HuH-7 (cell line): ENCODE data around the gene GPBAR1.

ENCODE experiments used
- DNase-seq: peaks from one replicate; pipeline ENCODE4 v3.0.0; 2011; ENCODE audit warnings: low spot score

GPBAR1 gene

GRCh38 chr2:218286570-218287459 lies 26.0 kb downstream of the GPBAR1 start:
- peak; percentile 88 for DNase-seq

GRCh38 chr2:218289639-218290315 lies 29.0 kb downstream of the GPBAR1 start:
- no peak for DNase-seq

- DNase-seq, result no peak
Measured at GRCh38 chr2:218290316-218291261, 29.8 kb downstream of the GPBAR1 start.

DNA sequence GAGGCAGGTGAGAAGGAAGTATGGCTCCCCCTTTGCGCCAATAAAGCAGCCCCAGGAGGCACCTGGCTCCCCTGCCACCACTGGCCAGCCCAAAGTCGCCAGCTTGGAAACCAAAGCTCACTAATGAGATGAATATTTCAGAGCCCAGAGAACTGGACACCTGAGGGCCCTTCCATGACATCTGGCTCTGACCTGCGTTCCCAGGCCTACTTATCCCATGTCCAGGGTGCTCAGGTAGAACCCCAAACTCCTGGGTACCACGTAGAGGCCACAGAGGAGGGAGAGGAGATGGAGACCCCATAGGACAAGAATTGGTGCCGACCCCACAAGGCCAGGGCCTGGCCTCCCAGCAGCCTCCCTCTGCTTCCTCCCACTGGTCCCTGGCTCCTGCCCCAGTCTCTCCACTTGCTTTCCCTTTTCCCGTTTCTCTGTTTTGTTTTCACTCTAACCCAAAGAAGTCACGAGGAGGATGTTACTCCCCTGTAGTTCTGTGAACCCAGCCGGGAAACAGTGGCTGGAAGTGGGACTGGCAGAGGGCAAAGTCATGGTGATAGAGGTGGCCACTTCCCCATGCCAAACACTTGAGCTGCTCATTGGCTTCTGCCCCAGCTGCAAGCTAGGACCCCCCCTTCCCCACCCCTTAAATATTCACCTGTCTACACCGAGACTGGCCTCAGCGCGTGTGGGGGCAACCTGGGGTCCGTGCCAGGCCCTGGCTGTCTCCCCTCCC lies 30.7 kb downstream of the GPBAR1 start:
- no peak for DNase-seq

DNA sequence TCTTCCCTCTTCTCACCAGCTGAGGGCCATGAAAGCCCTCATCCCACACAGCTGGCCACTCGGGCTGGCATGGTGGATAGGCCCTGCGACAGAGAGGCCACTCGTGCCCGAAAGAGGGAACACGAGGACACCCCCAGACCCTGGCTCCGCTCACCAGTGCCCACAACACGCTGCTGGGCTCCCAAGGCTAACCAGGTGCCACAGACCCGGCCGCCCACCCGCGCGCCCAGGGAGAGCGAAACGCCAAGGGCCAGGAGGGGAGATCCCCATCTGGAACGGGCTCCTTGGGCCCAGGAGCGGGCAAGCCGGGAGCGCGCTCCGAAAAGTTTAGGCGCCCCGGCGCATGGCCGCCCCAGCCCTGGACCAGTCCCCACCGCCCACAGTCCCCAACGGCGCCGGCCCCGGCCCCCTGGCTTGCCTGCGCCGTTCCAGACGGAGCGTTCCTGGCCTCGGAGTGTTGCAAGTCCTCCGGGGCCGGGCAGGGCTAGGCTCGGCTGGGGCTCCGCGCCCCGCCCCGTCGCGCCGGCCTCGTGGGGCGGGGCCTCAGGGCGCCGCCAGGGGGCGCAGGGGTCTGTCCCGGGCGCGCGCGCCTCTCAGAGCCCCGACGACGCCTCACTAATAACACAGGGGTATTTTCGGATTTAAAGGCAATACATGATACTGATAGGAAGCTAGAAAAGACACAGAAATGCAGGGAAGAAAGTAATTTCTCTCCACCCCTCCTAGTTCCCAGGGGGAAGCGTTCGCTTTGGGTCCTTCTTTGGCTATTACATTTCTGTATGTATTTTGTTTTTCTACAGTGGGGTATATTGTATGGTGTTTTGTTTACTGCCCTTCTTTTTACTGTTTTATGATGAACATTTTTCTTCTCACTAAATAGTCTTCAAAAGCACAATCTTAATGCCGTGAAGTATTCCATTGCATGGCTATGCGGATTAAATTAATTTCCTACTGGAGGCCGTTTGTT lies 31.5 kb downstream of the GPBAR1 start, which contains the start of gene TMBIM1:
Gene TMBIM1, minus strand, starts transcription at position 456 of the 967 bp plus-strand sequence. CDS start 10,362 bp downstream, outside the sequence.
- DNase-seq, result peak; percentile 86

- no peak for DNase-seq
Measured at GRCh38 chr2:218293715-218294429, 33.1 kb downstream of the GPBAR1 start.

- no peak for DNase-seq
Measured at GRCh38 chr2:218294430-218295022, 33.7 kb downstream of the GPBAR1 start.

DNA sequence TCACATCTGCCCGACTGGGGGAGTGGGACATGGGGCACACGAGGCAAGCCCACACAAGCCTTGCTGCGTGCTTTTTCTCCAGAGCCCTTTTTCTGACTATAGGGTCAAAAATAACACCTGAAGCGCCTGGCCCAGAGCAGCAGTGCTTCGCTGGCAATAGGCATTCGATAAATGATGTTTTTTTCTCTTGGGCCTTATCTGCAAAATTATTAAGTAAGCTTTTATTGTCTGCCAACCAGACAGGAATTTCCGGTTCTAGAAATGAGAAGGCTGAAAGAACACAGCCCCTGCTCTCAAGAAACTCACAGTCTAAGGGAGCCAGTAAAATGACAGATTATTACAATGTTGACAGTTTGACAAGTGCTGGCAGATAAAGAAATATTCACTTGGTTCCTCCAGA lies 34.2 kb downstream of the GPBAR1 start:
- DNase-seq, result no peak

DNA sequence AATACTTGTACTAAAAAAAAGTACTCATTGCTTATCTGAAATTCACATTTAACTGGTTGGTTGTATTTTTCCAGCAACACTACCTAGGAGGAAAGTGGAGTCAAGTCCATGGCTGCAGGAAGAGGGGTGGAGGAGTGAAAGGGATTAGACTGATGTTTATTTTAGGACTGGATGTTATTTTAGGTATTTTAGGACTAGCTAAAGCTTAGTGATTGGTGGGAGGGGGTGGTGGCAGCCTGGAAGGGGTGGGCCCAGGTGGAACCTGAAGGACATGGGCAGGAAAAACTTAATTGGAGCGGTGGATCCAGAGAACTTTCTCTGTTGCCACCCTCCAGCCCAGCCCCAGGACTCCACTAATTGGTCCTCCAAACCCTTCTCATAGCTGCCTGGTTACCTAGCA lies 35.4 kb downstream of the GPBAR1 start:
- no peak for DNase-seq

DNA sequence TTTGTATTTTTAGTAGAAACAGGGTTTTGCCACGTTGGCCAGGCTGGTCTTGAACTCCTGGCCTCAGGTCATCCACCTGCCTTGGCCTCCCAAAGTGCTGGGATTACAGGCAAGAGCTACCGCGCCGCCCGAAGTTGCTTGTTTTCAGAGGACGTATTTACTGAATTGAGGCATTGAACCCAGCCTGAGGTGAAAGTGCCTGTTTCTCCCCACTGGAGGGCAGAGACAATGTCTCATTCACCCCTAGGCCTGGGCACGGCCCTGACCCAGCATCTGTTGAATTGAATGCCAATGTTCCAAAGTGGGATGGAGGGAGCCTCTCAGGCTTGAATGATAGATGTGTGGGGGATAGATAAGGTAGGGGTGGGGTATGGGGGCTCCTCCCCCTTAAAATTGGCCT lies 36.0 kb downstream of the GPBAR1 start:
- DNase-seq, result no peak

- DNase-seq, result no peak
Measured at GRCh38 chr2:218298314-218298875, 37.6 kb downstream of the GPBAR1 start.

GRCh38 chr2:218300141-218300540 lies 39.3 kb downstream of the GPBAR1 start:
- no peak for DNase-seq

- peak; percentile 40 for DNase-seq
Measured at GRCh38 chr2:218301176-218301819, 40.5 kb downstream of the GPBAR1 start.

GRCh38 chr2:218305383-218305782 lies 44.6 kb downstream of the GPBAR1 start:
- DNase-seq, result no peak

GRCh38 chr2:218306184-218306920 lies 45.5 kb downstream of the GPBAR1 start:
- no peak for DNase-seq

DNA sequence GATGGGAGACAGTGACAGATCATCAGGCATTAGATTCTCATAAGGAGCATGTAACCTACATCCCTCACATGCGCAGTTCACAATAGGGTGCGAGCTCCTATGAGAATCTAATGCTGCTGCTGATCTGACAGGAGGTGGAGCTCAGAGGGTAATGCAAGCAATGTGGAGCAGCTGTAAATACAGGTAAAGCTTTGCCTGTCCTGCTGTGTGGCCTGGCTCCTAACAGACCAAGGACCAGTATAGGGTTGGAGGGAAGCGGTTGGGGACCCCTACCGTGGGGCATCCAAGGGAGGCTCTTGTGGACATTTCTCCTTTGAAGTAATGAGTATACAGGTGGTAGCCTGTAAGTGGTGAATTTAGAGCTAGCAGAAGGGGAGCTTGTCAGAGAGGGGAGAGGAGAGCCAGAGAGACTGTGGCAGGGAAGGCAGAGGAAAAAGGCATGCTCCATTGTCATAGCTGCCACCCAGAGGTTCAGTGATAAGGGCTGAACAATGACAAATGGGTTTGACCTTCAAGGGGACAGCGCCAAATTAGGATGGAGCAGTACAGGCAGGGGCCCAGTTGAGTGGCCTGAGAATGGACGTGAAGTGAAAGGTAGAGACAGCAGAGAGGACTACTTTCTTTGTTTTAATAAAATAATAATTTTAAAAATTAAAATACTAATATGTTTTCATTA lies 46.7 kb downstream of the GPBAR1 start:
- no peak for DNase-seq
